Hepatocyte (in vitro differentiated cells): ENCODE data around the gene UBA1.

Source experiments
- CTCF ChIP-seq: fragments of 200-600 bp; sonication (generic); IDR thresholded peaks from 2 replicates; pipeline ENCODE4 v1.5.1; 2016; ENCODE audit warnings: antibody characterized with exemption, mild to moderate bottlenecking; ENCODE audit not compliant: poor library complexity
- EZH2 ChIP-seq: fragments of 200-600 bp; sonication (generic); IDR thresholded peaks from 2 replicates; pipeline ENCODE4 v1.6.1; 2016; ENCODE audit warnings: antibody characterized with exemption, mild to moderate bottlenecking, borderline replicate concordance

GRCh38 chrX:47202316-47202715 is 8.7 kb downstream of the UBA1 start:
- TF ChIP-seq CTCF (no peak), EZH2 (no peak)
